Keratinocyte (primary cell): Measurements from ENCODE around the gene SLC6A1. TPM values are rescaled to one million over a fixed set of nuclear protein-coding genes. Genes with fewer than 3 reads are reported as not detected.
A peak's percentile ranks its signal among the peaks of the same experiment; 100 is the strongest.

Source experiments
- DNase-seq: peaks from one replicate; pipeline ENCODE4 v3.0.0-alpha.2; 2011; ENCODE audit warnings: low read depth, missing footprints, low spot score
- FAIRE-seq: peaks from 2 replicates; lab custom pipeline; 2011; peaks lifted over from hg19 to GRCh38; lab: Jason Lieb, UNC
- H2AFZ ChIP-seq: 2 replicates; pipeline ENCODE4 v1.6.0; 2012; ENCODE audit warnings: low read length, control low read depth, inconsistent platforms; ENCODE audit not compliant: control insufficient read depth
- H3K27ac ChIP-seq: 2 replicates; pipeline ENCODE4 v1.5.1; 2011; ENCODE audit warnings: low read length; ENCODE audit not compliant: control insufficient read depth, insufficient read depth
- H3K27me3 ChIP-seq: 3 replicates; pipeline ENCODE4 v1.6.0; 2011; ENCODE audit warnings: low read length; ENCODE audit not compliant: control insufficient read depth, insufficient read depth; ENCODE audit errors: extremely low read depth
- H3K36me3 ChIP-seq, 2 experiments: 2 replicates in 1 of 2; 3 replicates in 1 of 2; pipeline ENCODE4 v1.5.1; 2011; ENCODE audit warnings: low read length in 2 of 2, mild to moderate bottlenecking in 1 of 2; ENCODE audit not compliant: control insufficient read depth in 2 of 2, insufficient read depth in 2 of 2; ENCODE audit errors: extremely low read depth in 1 of 2
- H3K4me1 ChIP-seq: 3 replicates; pipeline ENCODE4 v1.5.1; 2011; ENCODE audit warnings: low read length; ENCODE audit not compliant: control insufficient read depth, insufficient read depth; ENCODE audit errors: extremely low read depth
- H3K4me2 ChIP-seq: 3 replicates; pipeline ENCODE4 v1.6.0; 2011; ENCODE audit warnings: low read depth, low read length; ENCODE audit not compliant: control insufficient read depth, insufficient read depth; ENCODE audit errors: extremely low read depth
- H3K4me3 ChIP-seq, 3 experiments: fragments of 200-600 bp in 1 of 3; sonication (generic) in 1 of 3; 2 replicates in 2 of 3; 3 replicates in 1 of 3; pipeline ENCODE4 v1.5.1; 2011 to 2016; ENCODE audit warnings: low read length in 3 of 3, mild to moderate bottlenecking in 3 of 3, control low read depth in 2 of 3, inconsistent platforms in 1 of 3, low read depth in 1 of 3, mixed read lengths in 1 of 3, mixed run types in 1 of 3, moderate library complexity in 1 of 3; ENCODE audit not compliant: control insufficient read depth in 2 of 3, insufficient read depth in 2 of 3; ENCODE audit errors: extremely low read depth in 1 of 3
- H3K79me2 ChIP-seq: 2 replicates; pipeline ENCODE4 v1.6.0; 2012; ENCODE audit warnings: low read length; ENCODE audit not compliant: control insufficient read depth, insufficient read depth
- H3K9ac ChIP-seq: 3 replicates; pipeline ENCODE4 v1.6.0; 2011; ENCODE audit warnings: low read length; ENCODE audit not compliant: control insufficient read depth, insufficient read depth; ENCODE audit errors: extremely low read depth
- H3K9me1 ChIP-seq: 3 replicates; pipeline ENCODE4 v1.6.0; 2011; ENCODE audit warnings: low read length; ENCODE audit not compliant: control insufficient read depth, insufficient read depth; ENCODE audit errors: extremely low read depth
- H3K9me3 ChIP-seq: 2 replicates; pipeline ENCODE4 v1.5.1; 2012; ENCODE audit warnings: low read depth, low read length; ENCODE audit not compliant: control insufficient read depth
- H4K20me1 ChIP-seq: 3 replicates; pipeline ENCODE4 v1.6.0; 2011; ENCODE audit warnings: low read length; ENCODE audit not compliant: control insufficient read depth, insufficient read depth; ENCODE audit errors: extremely low read depth
- CTCF ChIP-seq, 3 experiments: IDR thresholded peaks in 1 of 3; conservative IDR thresholded peaks in 1 of 3; optimal IDR thresholded peaks in 1 of 3; 2 replicates in 2 of 3; 3 replicates in 1 of 3; pipeline versions ENCODE3 to v1.5.1; 2011; ENCODE audit warnings: low read length in 3 of 3, mild to moderate bottlenecking in 3 of 3, moderate library complexity in 2 of 3, control low read depth in 1 of 3, inconsistent platforms in 1 of 3; ENCODE audit not compliant: insufficient read depth in 2 of 3; ENCODE audit errors: extremely low read depth in 1 of 3
- EZH2 ChIP-seq: IDR thresholded peaks from one replicate; pipeline ENCODE4 v1.6.1; 2012; ENCODE audit warnings: inconsistent platforms, mild to moderate bottlenecking, low read length, moderate library complexity
- dilution Hi-C: fragments of 300-500 bp; cut with MboI; formaldehyde crosslinking; loops from one replicate; pipeline ENCODE4 v1.7.0; 2020; ENCODE audit warnings: low sequenced_read_pairs; ENCODE audit not compliant: extremely low pct_ligation_motif_present
- polyA plus RNA-seq, 5 experiments: library from polyadenylated mRNA; depleted of rRNA in 3 of 5; stranded (reverse) in 3 of 5; stranded (forward) in 1 of 5; unstranded in 1 of 5; fragments of >200 nt; gene quantifications; 1 replicate in 1 of 5; 2 replicates in 3 of 5; 3 replicates in 1 of 5; pipeline versions ENCODE4 v1.2.1 to v1.2.3, GENCODE V29; 2011 to 2012; ENCODE audit warnings: missing spikeins in 2 of 5, low read depth in 1 of 5, low replicate concordance in 1 of 5

Gene SLC6A1
- polyA plus RNA-seq, 1 donor (not counting 4 experiments of a cell fraction or from before 2014, with no cell fraction given): not detected

GRCh38 chr3:11084677-11085076 is 92.1 kb downstream of the SLC6A1 start:
- H3K27ac ChIP-seq: no peak overlapping the region
- H3K4me1 ChIP-seq: peaks cover 10% of the 10 kb centered on the region
- H2AFZ ChIP-seq: no peak overlapping the region
- no peak overlapping the region for H3K9ac ChIP-seq
- H3K36me3 ChIP-seq: no peaks in the 10 kb centered on the region
- no peaks in the 10 kb centered on the region for H4K20me1 ChIP-seq
- H3K9me1 ChIP-seq: no peaks in the 10 kb centered on the region
- TF ChIP-seq EZH2 (no peak), CTCF (optimal IDR thresholded peaks at IDR 0.05 in 1 of 3, IDR thresholded peaks at IDR 0.05 in 1 of 3, conservative IDR thresholded peaks at IDR 0.05 in 1 of 3; ENCODE audit: extremely low read depth in 1 of 3, insufficient read depth in 2 of 3, low read length in 3 of 3) (no peak)
- no peaks in the 10 kb centered on the region for H3K79me2 ChIP-seq
- no peaks in the 10 kb centered on the region for H3K9me3 ChIP-seq
- H3K4me3 ChIP-seq: no peak overlapping the region
- dilution Hi-C loops: no loop called here
- H3K4me2 ChIP-seq: no peak overlapping the region
- no peak for DNase-seq
- no peaks in the 10 kb centered on the region for H3K27me3 ChIP-seq
- FAIRE-seq: no peak

- TF ChIP-seq CTCF (optimal IDR thresholded peaks at IDR 0.05 in 1 of 3, IDR thresholded peaks at IDR 0.05 in 1 of 3, conservative IDR thresholded peaks at IDR 0.05 in 1 of 3; ENCODE audit: extremely low read depth in 1 of 3, insufficient read depth in 2 of 3, low read length in 3 of 3) (no peak), EZH2 (no peak)
- no peak overlapping the region for H3K4me2 ChIP-seq
Observed at GRCh38 chr3:11085093-11085840, 92.7 kb downstream of the SLC6A1 start.

More at GRCh38 chr3:11085093-11085840, 92.7 kb downstream of the SLC6A1 start:
- no peak overlapping the region for H3K9ac ChIP-seq
- no peak overlapping the region for H3K4me3 ChIP-seq
- no peaks in the 10 kb centered on the region for H3K27me3 ChIP-seq
- no peak overlapping the region for H3K27ac ChIP-seq
- H3K36me3 ChIP-seq: no peaks in the 10 kb centered on the region
- FAIRE-seq: peak; percentile 32
- no peaks in the 10 kb centered on the region for H3K9me1 ChIP-seq
- H3K4me1 ChIP-seq: peaks cover 10% of the 10 kb centered on the region
- H4K20me1 ChIP-seq: no peaks in the 10 kb centered on the region
- no peaks in the 10 kb centered on the region for H3K9me3 ChIP-seq
- no peak overlapping the region for H2AFZ ChIP-seq
- no peaks in the 10 kb centered on the region for H3K79me2 ChIP-seq
- DNase-seq: no peak
- dilution Hi-C loops: no loop called here
